HepG2 (cell line): ENCODE measurements around the gene RABGAP1L. TPM values are rescaled to one million over a fixed set of nuclear protein-coding genes. Genes with fewer than 3 reads are reported as not detected.

ENCODE experiments used
- ATAC-seq: fragments of 200-7000 bp; cut with Tn5 transposase; 3 replicates; pipeline ENCODE4 v1.9.1; 2020; ENCODE audit warnings: mild to moderate bottlenecking, moderate library complexity
- BruUV-seq: library from RNA; stranded (reverse); fragments of 400-500 nt; replicated peaks from 2 replicates; lab custom pipeline; 2021; lab: Mats Ljungman, UMichigan
- CTCF ChIA-PET: fragments of 300-600 bp; formaldehyde crosslinking; extraction: SDS; loops from one replicate; lab custom pipeline; 2021; ENCODE audit warnings: low total read pairs, inconsistent platforms, low intra/inter-chr PET ratio; lab: Yijun Ruan, JAX
- POLR2A ChIA-PET: fragments of 350-600 bp; sonication (Branson Sonifier 250); formaldehyde crosslinking; loops from one replicate; lab custom pipeline; 2020; ENCODE audit warnings: antibody characterized with exemption, inconsistent platforms; lab: Yijun Ruan, JAX
- DNase-seq: peaks from one replicate; pipeline ENCODE4 v3.0.0-alpha.2; 2015; ENCODE audit warnings: low spot score
- FAIRE-seq: peaks from 3 replicates; lab custom pipeline; 2011; peaks lifted over from hg19 to GRCh38; lab: Jason Lieb, UNC
- H2AFZ ChIP-seq: one replicate; pipeline ENCODE4 v1.6.1; 2011; ENCODE audit warnings: low read length, inconsistent platforms
- H3K27ac ChIP-seq: fragments of 300-600 bp; 3 replicates; pipeline ENCODE4 v1.8.0; 2011; ENCODE audit warnings: mixed run types, mild to moderate bottlenecking, mixed read lengths, low read length, inconsistent platforms; ENCODE audit not compliant: insufficient read depth; ENCODE audit errors: extremely low read length
- H3K27me3 ChIP-seq, 2 experiments: fragments of 200-600 bp in 1 of 2; 2 replicates in 1 of 2; 3 replicates in 1 of 2; pipeline versions ENCODE4 v1.6.0 to v1.8.0; 2011; ENCODE audit warnings: low read length in 2 of 2, mild to moderate bottlenecking in 2 of 2, moderate library complexity in 2 of 2, inconsistent platforms in 1 of 2; ENCODE audit not compliant: insufficient read depth in 2 of 2, control insufficient read depth in 1 of 2
- H3K36me3 ChIP-seq, 2 experiments: fragments of 200-600 bp in 1 of 2; replicated peaks in 1 of 2; 2 replicates in 1 of 2; 3 replicates in 1 of 2; pipeline versions ENCODE4 v1.5.1 to v1.8.0; 2011; ENCODE audit warnings: low read length in 2 of 2, inconsistent platforms in 1 of 2; ENCODE audit not compliant: insufficient read depth in 2 of 2, control insufficient read depth in 1 of 2
- H3K4me1 ChIP-seq: 2 replicates; pipeline ENCODE4 v1.5.1; 2012; ENCODE audit warnings: low read length, inconsistent platforms; ENCODE audit not compliant: insufficient read depth
- H3K4me2 ChIP-seq: 2 replicates; pipeline ENCODE4 v1.6.0; 2011; ENCODE audit warnings: low read depth, low read length, inconsistent platforms
- H3K4me3 ChIP-seq, 3 experiments: fragments of 200-600 bp in 1 of 3; sonication (generic), shearing (Covaris generic) in 1 of 3; replicated peaks in 1 of 3; 2 replicates each; pipeline ENCODE4 v1.5.1; 2011 to 2016; ENCODE audit warnings: low read length in 3 of 3, inconsistent platforms in 2 of 3, low read depth in 2 of 3, mild to moderate bottlenecking in 2 of 3, control low read depth in 1 of 3, mixed read lengths in 1 of 3; ENCODE audit not compliant: insufficient read depth in 1 of 3
- H3K79me2 ChIP-seq: one replicate; pipeline ENCODE4 v1.6.1; 2011; ENCODE audit warnings: low read length, inconsistent platforms; ENCODE audit not compliant: insufficient read depth
- H3K9ac ChIP-seq: 2 replicates; pipeline ENCODE4 v1.6.0; 2011; ENCODE audit warnings: mild to moderate bottlenecking, low read depth, low read length, inconsistent platforms; ENCODE audit not compliant: insufficient read depth
- H3K9me3 ChIP-seq: 2 replicates; pipeline ENCODE4 v1.5.1; 2012; ENCODE audit warnings: mild to moderate bottlenecking, low read length
- H4K20me1 ChIP-seq: 2 replicates; pipeline ENCODE4 v1.6.0; 2011; ENCODE audit warnings: inconsistent platforms, mild to moderate bottlenecking, low read length, moderate library complexity; ENCODE audit not compliant: insufficient read depth
- ATF7-NPFF ChIP-seq: sonication (generic); formaldehyde crosslinking; IDR thresholded peaks from 2 replicates; pipeline ENCODE4 v1.8.1; 2023; ENCODE audit warnings: mild to moderate bottlenecking, low read depth, missing genetic modification reagents, moderate library complexity
- ELF4 ChIP-seq: sonication (generic); formaldehyde crosslinking; IDR thresholded peaks from 2 replicates; pipeline ENCODE4 v1.5.0; 2020; ENCODE audit warnings: missing genetic modification reagents, mild to moderate bottlenecking, moderate library complexity, borderline replicate concordance
- GATA4 ChIP-seq: sonication (generic); IDR thresholded peaks from 2 replicates; pipeline ENCODE4 v1.6.1; 2016; ENCODE audit warnings: antibody characterized with exemption, low read depth, borderline replicate concordance
- GZF1 ChIP-seq: sonication (generic); formaldehyde crosslinking; IDR thresholded peaks from 2 replicates; pipeline ENCODE4 v1.5.1; 2020; ENCODE audit warnings: mild to moderate bottlenecking, missing genetic modification reagents
- IRX3 ChIP-seq: sonication (generic); formaldehyde crosslinking; IDR thresholded peaks from 2 replicates; pipeline ENCODE4 v1.8.1; 2023; ENCODE audit warnings: mild to moderate bottlenecking, low read depth, missing genetic modification reagents, borderline replicate concordance
- RBFOX2 ChIP-seq: fragments of 200-400 bp; formaldehyde crosslinking; IDR thresholded peaks from 2 replicates; pipeline ENCODE4 v1.6.1; 2017; ENCODE audit warnings: low read depth, mild to moderate bottlenecking, low read length
- SPEN ChIP-seq: sonication (generic); formaldehyde crosslinking; IDR thresholded peaks from 2 replicates; pipeline ENCODE4 v1.5.1; 2020; ENCODE audit warnings: low read depth, mild to moderate bottlenecking, missing genetic modification reagents
- ZFP36 ChIP-seq: fragments of 150-350 bp; IDR thresholded peaks from 2 replicates; pipeline ENCODE4 v1.6.1; 2018; ENCODE audit warnings: borderline replicate concordance, low read length, low read depth; ENCODE audit not compliant: partially characterized antibody
- ZFP37 ChIP-seq: sonication (generic); formaldehyde crosslinking; IDR thresholded peaks from 2 replicates; pipeline ENCODE4 v1.4.0; 2020; ENCODE audit warnings: missing genetic modification reagents, borderline replicate concordance
- ZFP82 ChIP-seq: sonication (generic); formaldehyde crosslinking; IDR thresholded peaks from 2 replicates; pipeline ENCODE4 v1.5.1; 2020; ENCODE audit warnings: mild to moderate bottlenecking, missing genetic modification reagents, borderline replicate concordance
- WGBS: methylation state at CpG from one replicate; pipeline ENCODE4 v1.1.6; 2017; ENCODE audit warnings: low lambda C conversion rate; 5-methylcytosine and 5-hydroxymethylcytosine counted together
- in situ Hi-C: cut with HindIII; loops from 2 replicates; pipeline ENCODE4 v1.10.0; 2017; ENCODE audit warnings: low pct_unique_long_range_greater_than_20kb; ENCODE audit not compliant: extremely low pct_ligation_motif_present
- intact Hi-C: fragments of 100-400 bp; cut with micrococcal nuclease; formaldehyde crosslinking; loops from one replicate; pipeline ENCODE4 v1.10.0; 2022; ENCODE audit not compliant: unreplicated experiment
- polyA plus RNA-seq, 8 experiments: library from polyadenylated mRNA; depleted of rRNA in 3 of 8; stranded (reverse) in 7 of 8; unstranded in 1 of 8; fragments of >200 nt; fragmentation: Illumina TruSeq in 4 of 8; extraction: Trizol in 4 of 8; gene quantifications; 2 replicates each; pipeline versions ENCODE4 v1.2.1 to v1.2.3, GENCODE V29; 2011 to 2016; ENCODE audit warnings: low read depth in 4 of 8, missing spikeins in 1 of 8, mixed read lengths in 1 of 8; ENCODE audit not compliant: insufficient read depth in 1 of 8
- total RNA-seq, 5 experiments: library from RNA; depleted of rRNA; stranded (reverse); fragments of >200 nt; fragmentation: Illumina TruSeq; extraction: Trizol; gene quantifications; 2 replicates each; pipeline ENCODE4 v1.2.3, GENCODE V29; 2016; ENCODE audit warnings: low read depth in 1 of 5
- TF ChIP-seq, protein P1 (sequence below): sonication (generic); formaldehyde crosslinking; IDR thresholded peaks from 2 replicates; pipeline ENCODE4 v1.4.0; 2020; ENCODE audit warnings: missing genetic modification reagents, mild to moderate bottlenecking, borderline replicate concordance
- TF ChIP-seq, protein P2 (sequence below): sonication (generic); formaldehyde crosslinking; IDR thresholded peaks from 2 replicates; pipeline ENCODE4 v1.5.1; 2020; ENCODE audit warnings: missing genetic modification reagents, mild to moderate bottlenecking, borderline replicate concordance

The RABGAP1L gene
- total and polyA plus RNA-seq, 2 of the 13 experiments (the other 11 are each of a cell fraction or from before 2014, with no cell fraction given): 7.9 to 22.6 TPM

DNA sequence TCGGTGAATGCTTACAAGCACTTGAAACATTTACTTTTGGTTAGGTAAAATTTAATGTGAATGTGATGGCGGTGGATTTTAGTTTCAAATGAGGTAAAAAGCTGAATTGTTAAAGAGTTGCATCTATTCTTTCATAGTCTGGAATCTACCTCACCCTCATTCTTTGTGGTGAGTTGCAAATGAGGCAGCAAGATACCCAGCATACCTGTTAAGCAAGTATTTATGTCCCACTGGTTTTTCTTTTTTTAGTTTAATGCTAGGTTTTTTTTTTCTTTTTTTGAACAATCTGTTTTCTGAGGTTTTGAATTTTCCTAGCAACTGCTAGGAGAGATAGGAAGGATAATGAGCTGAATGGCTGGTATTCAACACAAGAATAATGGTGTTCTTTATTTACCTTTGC, 712.6 kb downstream of the RABGAP1L start:
- ChIA-PET CTCF (no interaction called here), POLR2A (no interaction called here)
- H3K27ac ChIP-seq: no peak overlapping the region
- no TSS peak for BruUV-seq
- no peak overlapping the region for H3K9ac ChIP-seq
- intact Hi-C loops: no loop called here
- no peaks in the 10 kb centered on the region for H3K79me2 ChIP-seq
- no peak for FAIRE-seq
- WGBS: 97% methylated on average over 2 of the region's 2 CpGs
- no peaks in the 10 kb centered on the region for H4K20me1 ChIP-seq
- H3K4me2 ChIP-seq: no peak overlapping the region
- no peak overlapping the region for H2AFZ ChIP-seq
- ATAC-seq: no peak
- no peak overlapping the region for H3K4me3 ChIP-seq
- H3K9me3 ChIP-seq: no peaks in the 10 kb centered on the region
- 0 out of 2 replicates have a peak, but pooled peaks cover 7% of the 10 kb centered on the region for H3K4me1 ChIP-seq
- H3K27me3 ChIP-seq: no peaks in the 10 kb centered on the region
- H3K36me3 ChIP-seq: no peaks in the 10 kb centered on the region
- TF ChIP-seq ELF4 (CRISPR knock-in tag) (no peak), GZF1 (CRISPR knock-in tag) (no peak), RBFOX2 (no peak), IRX3 (CRISPR knock-in tag) (no peak), ZFP36 (no peak), SPEN (CRISPR knock-in tag) (no peak), ZFP82 (CRISPR knock-in tag) (no peak), GATA4 (no peak), ATF7-NPFF (no peak), ZFP37 (CRISPR knock-in tag) (no peak)
- TF ChIP-seq, protein P1, sequence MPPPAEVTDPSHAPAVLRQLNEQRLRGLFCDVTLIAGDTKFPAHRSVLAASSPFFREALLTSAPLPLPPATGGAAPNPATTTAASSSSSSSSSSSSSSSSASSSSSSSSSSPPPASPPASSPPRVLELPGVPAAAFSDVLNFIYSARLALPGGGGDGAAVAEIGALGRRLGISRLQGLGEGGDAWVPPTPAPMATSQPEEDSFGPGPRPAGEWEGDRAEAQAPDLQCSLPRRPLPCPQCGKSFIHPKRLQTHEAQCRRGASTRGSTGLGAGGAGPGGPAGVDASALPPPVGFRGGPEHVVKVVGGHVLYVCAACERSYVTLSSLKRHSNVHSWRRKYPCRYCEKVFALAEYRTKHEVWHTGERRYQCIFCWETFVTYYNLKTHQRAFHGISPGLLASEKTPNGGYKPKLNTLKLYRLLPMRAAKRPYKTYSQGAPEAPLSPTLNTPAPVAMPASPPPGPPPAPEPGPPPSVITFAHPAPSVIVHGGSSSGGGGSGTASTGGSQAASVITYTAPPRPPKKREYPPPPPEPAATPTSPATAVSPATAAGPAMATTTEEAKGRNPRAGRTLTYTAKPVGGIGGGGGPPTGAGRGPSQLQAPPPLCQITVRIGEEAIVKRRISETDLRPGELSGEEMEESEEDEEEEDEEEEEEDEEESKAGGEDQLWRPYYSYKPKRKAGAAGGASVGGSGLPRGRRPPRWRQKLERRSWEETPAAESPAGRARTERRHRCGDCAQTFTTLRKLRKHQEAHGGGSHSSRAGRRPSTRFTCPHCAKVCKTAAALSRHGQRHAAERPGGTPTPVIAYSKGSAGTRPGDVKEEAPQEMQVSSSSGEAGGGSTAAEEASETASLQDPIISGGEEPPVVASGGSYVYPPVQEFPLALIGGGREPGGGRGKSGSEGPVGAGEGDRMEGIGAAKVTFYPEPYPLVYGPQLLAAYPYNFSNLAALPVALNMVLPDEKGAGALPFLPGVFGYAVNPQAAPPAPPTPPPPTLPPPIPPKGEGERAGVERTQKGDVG: no peak
- TF ChIP-seq, protein P2, sequence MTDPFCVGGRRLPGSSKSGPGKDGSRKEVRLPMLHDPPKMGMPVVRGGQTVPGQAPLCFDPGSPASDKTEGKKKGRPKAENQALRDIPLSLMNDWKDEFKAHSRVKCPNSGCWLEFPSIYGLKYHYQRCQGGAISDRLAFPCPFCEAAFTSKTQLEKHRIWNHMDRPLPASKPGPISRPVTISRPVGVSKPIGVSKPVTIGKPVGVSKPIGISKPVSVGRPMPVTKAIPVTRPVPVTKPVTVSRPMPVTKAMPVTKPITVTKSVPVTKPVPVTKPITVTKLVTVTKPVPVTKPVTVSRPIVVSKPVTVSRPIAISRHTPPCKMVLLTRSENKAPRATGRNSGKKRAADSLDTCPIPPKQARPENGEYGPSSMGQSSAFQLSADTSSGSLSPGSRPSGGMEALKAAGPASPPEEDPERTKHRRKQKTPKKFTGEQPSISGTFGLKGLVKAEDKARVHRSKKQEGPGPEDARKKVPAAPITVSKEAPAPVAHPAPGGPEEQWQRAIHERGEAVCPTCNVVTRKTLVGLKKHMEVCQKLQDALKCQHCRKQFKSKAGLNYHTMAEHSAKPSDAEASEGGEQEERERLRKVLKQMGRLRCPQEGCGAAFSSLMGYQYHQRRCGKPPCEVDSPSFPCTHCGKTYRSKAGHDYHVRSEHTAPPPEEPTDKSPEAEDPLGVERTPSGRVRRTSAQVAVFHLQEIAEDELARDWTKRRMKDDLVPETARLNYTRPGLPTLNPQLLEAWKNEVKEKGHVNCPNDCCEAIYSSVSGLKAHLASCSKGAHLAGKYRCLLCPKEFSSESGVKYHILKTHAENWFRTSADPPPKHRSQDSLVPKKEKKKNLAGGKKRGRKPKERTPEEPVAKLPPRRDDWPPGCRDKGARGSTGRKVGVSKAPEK (CRISPR knock-in tag): no peak
- TF ChIP-seq, all 625 proteins: peak for 0
- in situ Hi-C loops: no loop called here
- no peak for DNase-seq
